Eye (tissue), 1 donor: ENCODE measurements around the gene EFCAB12.
"Not testable (repeated sequence)": the region's sequence is repeated elsewhere in the genome, so short reads cannot be mapped to it uniquely, and the experiment has no call there.

Experiments used
- DNase-seq: peaks from one replicate; pipeline ENCODE4 v3.0.0-alpha.2; 2015

Gene EFCAB12

DNA sequence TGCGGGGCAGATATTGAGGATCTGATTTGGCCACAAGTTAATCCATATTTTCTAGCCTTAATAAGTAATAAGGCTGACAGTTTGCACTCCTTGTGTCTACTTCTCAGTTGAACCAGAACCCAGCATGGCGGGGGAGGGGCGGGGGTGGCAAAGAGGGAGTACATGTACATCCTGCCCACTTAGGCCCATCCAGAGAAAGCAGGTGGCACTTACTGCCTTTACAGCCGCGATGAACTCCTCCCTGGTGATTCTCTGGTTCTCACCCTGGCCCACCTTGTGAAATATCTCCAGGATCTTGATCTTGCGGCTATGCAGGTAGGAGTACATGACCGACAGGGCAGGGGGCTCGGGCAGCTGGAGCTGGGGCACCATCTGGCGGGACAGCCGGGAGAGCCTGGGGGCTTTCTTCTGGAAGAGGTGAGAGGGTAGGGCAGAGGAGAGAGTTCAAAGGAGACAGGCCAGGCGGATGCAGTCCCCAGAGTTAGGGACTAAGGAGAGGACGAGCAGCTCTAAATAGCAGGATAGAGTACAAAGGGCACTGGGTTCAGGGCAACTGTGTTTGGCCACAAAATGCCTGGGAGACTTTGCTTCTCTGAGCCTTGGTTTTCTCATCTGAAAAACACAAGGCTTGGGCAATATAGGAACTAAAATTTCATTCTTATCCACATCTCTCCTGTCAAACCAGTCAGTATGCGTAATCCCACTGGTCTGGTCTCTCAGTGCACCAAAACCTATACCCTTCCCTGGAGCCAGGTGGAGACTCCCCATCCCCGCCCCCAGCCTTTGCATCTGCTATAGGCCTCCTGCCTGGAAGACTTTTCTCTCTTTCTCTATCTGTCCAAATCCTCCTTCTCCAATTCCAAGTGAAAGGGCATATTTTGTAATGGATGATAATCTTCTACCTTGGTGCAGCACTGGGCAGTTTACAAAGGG lies 10.1 kb downstream of the EFCAB12 start:
- no peak for DNase-seq

DNA sequence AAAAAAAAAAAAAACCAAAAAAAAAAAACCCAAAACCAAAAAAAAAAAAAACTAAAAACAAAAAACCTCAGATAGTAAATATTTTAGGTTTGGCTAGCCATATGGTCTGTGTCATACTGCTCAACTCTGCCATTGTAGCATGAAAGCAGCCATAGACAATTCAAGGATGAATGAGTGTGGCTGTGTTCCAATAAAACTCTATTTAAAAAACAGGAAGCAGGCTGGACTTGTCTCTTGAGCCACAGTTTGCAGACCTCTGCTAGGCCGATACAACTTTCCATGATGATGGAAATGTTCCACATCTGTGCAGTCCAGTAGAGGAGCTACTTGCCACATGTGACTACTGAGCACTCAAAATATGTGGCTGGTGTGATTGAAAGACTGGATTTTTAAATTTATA lies 11.1 kb downstream of the EFCAB12 start:
- DNase-seq = no peak

DNA sequence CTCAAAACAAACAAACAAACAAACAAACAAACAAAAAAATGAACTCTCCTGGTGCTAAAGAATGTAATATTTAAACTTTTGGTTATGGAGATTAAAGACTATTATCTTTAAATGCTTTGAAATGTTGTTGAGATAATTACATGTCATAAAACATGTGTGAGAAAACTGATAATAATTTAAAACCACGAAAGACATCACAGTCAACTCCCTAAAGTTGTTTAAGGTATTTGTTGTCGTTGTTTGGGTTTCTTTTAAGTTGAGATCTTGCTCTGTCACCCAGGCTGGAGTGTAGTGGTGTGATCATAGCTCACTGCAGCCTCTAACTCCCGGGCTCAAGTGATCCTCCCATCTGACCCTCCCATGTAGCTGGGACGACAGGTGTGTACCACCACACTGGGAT lies 12.0 kb downstream of the EFCAB12 start:
- DNase-seq = no peak

DNA sequence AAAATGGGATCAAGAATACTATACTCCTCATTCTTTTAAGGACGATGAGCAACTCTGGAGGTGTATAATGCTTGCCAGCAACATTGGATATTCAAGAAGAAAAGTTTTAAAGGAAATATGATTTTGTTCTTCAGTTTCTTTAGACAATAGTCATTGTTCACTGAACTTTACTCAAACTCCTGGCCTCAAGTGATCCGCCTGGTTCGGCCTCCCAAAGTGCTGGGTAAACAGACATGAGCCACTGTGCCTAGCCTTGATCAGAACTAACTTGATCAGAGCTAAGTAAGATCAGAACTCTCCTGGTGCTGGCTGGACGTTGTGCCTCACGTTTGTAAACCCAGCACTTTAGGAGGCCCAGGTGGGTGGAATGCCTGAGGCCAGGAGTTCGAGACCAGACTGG lies 12.6 kb downstream of the EFCAB12 start:
- no peak for DNase-seq

DNA sequence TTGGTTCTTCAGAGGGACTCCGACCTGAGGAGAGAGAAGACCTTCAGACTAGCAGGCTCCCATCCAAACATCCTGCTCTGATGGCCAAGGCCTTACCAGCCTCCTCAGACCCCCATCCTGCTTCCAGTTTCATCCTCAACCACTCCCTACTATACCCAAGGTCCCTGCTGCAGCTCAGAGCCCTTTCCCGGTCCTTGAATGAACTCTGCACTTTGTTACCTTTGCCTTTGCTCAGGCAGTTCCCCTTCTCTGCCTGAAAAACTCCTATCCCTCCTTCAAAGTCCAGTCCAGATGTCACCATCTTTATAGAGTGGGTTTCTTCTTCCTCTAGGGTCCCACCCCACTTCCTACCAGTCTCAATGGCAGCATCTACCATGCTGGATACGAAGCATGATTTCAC lies 13.1 kb downstream of the EFCAB12 start:
- DNase-seq = no peak

DNA sequence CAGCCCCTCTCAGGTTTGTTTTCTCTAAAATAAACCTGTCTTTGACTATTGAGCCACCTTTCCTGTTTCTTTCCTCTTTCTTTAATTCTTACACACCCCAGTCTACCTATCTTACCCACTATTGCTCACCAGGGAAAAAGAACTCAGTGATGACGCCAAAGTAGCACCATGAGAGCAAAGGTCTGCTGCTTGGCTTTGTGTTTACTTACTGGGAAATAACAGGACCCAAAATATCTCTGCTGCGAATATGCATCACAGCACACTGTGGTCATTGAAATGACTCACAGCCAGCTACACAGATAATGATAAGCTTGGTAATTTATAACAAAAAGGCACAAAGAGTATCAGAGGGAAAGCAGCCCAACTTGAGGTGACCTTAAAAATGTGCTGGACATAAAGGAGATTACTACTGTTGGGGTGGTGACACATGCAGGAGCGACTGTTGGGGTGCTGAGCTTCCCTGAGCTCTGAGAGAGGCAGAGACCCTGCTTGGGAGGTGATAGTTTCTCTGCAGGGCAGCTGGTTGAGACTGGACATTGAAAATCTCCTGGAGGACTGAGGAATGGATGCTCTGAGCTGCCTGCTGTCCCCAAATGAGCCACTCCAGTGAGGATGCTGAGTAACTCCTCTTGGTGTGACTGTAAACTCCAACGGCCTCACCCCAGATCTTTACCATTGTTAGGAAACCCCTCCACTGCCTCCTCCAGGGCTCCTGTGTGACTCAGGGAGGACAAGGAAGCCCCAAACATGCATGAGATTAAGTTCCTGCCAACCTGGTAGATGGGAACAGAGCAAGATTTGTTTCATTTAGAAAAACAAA lies 14.5 kb downstream of the EFCAB12 start:
- no peak for DNase-seq

DNA sequence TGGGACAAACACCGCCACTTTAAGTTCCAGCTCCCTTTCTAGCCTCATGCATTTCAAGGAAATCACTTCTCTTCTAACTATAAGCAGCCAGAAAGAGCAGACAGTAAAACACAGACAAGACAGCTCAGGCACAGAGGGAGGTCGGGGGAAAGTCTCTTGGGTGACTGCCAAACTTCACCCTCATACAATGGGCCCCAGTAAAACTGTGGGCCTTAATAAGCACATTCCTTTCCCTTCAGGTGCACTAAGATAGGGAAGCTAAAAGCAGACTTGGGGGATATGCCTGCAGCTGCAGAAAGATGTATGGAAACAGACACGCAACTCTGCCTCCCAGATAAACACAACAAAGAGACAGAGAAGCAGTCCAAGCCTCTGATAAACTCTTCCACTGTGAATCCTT lies 15.2 kb downstream of the EFCAB12 start:
- not testable (repeated sequence) for DNase-seq

DNA sequence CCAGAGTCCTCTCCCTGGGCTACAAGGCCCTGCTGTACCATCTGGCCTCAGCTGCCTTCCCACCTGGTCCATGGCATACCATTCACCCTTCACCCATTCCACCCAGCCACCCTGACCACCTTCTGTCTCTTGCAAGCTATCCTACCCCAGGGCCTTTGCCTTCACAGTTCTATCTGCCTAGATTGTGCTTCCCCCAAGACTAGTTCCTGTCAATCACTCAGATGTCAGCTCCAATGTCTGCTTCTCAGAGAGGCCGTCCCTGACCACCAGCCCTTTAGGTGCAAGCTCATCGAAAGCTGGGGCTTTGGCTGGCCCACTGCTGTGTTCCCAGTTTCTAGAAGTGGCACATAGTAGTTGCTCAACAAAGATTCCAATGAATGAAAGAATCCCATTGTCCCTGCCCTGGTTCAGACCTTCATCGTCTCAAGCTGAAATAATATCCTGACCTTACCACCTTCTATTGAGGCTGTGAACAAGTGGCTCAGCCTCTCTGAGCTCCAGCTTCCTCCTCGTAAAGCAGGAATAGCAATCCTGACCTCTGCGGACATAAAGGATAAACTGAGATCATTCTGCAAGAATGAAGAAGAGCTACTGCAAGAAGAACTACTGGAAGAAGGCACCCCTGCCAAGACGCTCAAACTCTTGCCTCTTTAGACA lies 15.8 kb downstream of the EFCAB12 start:
- DNase-seq = no peak

DNA sequence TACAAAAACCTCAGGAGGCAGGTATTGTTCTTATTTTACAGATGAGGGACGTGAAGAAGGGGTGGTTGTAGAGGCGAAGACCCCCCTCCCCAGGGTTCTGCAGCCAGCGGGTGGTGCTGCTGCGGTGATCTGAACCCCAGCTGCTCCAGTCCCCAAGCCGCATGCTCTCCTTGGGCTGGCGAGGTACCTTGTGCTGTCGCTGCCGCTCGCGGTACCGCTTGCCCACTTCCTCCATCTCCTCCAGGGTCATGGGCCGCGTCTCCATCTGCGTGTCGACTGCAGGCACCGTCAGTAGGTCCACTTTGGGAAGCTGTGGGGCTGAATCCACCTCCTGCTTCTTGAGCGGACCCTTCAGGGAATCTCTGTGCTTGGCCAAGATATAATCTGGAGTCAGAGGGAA lies 17.5 kb downstream of the EFCAB12 start:
- DNase-seq = no peak

DNA sequence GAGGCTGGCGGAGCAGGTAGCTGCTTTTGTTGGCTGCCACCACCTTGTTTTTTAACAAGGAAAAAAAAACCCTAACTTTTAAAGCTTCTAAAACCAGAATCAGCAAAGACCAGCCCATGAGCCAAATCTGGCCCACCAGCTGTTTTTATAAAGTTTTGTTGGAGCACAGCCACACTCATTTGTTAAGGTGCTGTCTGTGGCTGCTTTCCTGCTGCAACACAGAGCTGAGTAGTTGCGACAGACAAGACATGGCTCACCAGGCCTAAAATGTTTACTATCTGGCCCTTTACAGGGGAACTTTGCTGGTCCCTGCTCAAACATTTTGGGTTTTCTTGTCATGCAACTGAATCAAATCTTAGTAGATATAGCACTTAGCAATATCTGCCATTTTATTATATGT lies 18.9 kb downstream of the EFCAB12 start:
- DNase-seq = no peak

DNA sequence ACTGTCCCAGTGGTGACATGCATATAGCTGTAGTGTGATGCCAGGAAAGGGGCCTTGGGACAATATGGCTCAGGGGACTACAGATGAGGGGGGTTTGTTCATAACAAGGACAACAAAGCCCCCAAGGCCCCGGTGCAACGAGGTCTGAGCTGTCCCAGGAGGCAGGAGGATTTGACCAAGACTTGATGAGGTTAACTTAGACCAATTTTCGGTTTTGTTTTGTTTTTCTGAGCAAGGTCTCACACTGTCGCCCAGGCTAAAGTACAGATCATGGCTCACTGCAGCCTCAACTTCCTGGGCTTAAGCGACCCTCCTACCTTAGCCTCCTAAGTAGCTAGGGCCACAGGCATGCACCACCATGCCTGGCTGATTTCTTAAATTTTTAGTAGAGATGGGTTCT lies 23.8 kb downstream of the EFCAB12 start:
- no peak for DNase-seq

DNA sequence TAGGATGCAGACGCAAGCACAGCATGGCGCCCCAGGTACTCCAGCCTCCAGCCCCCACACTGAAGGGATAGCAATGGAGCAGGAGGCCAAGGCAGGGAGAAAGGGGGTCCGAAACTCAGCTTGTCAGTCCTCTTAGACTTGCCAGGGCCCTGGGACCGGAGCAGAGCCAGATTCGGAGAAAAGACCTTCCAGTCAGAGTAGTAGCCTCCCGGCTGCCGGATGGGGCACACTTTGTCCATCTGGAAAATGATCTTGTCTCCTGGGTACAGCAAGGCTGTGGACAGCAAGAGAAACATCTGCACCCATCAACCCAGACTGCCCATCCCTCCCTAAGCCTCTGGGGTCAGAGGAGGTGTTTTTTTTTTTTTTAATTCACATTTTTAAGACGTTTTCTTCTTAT lies 24.3 kb downstream of the EFCAB12 start:
- DNase-seq = no peak

DNA sequence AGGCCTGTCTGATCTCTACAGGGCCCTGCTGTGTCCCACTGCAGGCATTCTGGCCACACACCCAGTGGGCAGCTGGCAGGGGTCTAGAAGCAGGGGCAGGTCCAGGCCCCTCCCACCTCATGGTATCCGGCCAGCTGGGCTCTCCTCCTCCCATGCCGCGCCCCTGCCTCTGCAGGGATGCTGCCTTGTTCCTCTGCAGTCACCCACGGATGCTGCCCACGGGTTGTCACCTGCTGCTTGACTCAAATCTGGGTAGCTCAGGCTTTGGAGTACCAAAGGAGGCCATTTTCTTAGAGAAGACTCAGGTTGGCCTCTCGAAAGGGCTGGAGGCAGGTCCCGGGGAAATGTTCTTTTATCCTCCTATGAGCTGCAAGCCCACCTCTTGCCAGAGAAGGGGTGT lies 25.0 kb downstream of the EFCAB12 start:
- no peak for DNase-seq

DNA sequence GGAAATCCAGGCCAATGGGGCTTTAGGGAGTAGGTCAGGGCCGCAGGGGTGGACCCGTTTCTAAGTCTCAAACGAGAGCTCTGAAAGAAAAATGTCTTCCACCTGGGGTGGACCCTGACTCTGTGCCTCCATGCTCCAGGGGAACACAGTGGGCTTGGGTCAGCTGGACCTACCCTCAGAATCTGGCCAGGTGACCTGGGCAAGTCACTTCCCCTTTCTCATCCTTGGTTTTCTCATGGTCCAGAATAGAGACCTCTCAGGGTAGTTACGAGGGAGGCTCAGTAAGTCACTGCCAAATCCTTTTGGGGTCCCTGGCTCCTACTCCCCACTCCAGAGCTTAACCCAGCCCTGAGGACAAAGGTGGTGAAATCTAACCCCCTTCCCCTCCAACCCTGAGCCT lies 25.8 kb downstream of the EFCAB12 start:
- DNase-seq = no peak

DNA sequence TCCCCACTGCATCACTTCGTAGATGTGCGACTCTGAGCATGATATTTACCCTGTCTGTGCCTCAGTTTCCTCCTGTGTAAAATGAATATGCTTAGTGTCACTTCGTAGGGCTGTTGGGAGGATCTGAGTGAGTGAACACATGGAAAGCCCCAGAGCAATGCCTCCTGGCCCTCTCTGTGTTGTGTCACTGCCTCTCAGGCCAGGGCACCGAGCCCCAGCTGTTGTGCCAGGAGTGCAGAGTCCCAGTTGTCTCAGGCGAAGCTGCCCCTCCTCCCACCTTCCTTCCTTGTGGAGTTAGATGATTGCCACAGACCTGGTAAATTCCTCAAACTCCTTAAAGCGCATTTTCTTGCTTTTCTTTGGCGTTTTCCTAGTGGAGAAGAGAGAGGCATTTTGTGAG lies 26.2 kb downstream of the EFCAB12 start:
- DNase-seq = no peak

DNA sequence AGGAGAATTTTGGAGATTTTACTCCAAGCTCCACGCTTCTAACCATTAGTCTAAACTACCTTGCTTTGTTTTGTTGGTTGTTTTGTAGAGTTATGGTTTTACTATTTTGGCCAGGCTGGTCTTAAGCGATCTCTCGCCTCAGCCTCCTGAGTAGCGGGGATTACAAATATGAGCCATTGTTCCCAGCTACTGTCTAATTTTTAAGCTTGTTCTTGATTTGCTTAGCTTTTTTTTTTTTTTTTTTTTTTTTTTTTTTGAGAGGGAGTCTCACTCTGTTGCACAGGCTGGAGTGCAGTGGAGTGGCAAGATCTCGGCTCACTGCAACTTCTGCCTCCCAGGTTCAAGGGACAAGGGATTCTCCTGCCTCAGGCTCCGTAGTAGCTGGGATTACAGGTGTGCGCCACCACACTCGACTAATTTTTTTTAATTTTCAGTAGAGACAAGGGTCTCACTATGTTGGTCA lies 28.5 kb downstream of the EFCAB12 start:
- DNase-seq = no peak

DNA sequence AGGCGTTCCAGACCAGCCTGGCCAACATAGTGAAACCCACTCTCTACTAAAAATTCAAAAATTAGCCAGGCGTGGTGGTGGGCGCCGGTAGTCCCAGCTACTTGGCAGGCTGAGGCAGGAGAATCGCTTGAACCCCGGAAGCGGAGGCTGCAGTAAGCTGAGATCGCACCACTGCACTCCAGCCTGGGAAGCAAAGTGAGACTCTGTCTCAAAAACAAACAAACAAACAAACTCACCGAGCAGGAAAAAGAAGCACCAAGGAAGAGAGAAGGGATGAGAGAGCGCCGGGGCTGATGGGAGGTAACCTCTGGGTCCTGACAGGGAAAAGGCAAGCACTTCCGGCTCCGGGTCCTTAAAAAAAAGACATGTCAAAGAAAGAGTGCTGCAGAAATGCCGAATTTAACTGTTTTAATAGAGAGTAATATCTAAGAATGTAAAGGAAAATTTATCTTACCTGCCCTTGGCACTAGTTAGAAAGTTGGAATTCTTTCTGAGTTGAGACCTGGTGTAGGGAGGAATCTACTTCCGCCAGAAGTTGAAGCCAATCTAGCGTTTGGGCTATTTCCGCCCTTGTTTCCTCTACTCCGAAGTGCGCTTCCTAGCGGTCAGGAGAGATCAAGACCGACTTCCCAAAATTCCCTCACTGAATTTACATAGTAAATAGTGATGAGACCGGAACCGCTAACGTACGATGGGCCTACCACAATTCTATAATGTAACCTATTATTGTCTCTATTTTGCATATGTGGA lies 29.1 kb downstream of the EFCAB12 start:
- DNase-seq = peak; percentile 99

DNA sequence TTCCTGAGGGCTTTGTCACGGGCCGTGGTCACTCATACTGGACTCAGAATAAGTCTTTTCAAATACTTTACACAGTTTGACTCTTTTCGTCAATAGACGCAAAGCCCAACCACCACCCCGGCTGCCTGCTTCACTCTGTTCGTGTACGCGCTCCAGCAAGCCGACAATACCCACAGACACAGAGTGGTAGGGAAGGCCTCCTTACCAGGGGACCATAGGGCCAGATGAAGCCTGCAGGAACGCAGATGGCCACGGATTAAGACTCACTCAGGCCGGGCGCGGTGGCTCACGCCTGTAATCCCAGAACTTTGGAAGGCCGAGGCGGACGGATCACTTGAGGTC lies 29.7 kb downstream of the EFCAB12 start:
- no peak for DNase-seq

DNA sequence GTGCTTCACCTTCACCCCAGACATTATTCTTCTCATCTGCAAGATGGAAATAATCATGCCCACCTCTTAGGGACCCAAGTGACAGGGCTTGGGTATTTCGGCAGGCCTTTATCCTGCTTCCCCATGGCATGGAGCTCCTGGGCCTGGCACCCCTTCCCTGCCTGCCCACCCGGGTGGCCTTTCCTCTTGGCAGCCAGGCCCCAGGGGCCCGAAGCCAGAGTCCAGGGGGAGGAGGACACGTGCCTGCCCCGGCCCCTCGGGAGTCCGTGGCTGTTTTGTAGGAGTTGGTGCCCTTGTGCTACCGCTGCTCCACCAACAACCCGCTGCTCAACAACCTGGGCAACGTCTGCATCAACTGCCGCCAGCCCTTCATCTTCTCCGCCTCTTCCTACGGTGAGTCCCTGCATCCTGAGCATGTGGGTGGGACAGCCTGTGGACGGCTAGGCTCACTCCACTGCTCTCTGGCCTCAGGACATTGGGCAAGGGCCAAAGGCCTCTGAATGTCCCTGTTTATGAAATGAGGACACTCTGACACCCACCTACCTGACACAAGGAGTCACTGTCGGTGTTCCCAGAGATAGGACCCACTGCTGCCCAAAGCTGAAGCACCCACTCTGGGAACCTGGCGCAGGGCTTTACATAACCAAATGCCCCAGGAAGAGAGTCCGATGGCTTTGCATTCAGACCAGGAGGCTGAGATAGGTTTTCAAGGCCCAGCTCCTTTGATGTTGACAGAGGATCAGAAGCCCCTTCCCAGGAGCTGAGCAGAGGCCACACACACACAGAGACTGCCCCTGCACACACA lies 34.5 kb downstream of the EFCAB12 start:
- not testable (repeated sequence) for DNase-seq

DNA sequence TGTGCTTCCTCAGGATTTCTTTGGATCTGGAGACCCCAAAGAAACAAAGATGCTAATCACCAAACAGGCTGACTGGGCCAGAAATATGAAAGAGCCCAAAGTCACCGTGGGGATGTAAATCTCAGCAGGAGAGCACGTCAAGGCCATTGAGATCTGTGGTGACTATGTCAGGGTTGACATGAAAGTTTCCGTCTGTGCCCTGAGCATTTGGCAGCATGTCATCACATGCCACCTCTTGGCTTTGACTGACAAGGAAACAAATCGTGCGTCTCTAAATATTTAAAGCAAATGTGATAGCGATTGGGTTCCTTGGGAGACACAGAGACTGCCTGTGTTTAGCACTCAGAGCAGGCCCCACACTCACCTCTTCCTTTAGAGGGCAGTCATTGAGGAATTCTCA lies 35.2 kb downstream of the EFCAB12 start:
- no peak for DNase-seq

DNA sequence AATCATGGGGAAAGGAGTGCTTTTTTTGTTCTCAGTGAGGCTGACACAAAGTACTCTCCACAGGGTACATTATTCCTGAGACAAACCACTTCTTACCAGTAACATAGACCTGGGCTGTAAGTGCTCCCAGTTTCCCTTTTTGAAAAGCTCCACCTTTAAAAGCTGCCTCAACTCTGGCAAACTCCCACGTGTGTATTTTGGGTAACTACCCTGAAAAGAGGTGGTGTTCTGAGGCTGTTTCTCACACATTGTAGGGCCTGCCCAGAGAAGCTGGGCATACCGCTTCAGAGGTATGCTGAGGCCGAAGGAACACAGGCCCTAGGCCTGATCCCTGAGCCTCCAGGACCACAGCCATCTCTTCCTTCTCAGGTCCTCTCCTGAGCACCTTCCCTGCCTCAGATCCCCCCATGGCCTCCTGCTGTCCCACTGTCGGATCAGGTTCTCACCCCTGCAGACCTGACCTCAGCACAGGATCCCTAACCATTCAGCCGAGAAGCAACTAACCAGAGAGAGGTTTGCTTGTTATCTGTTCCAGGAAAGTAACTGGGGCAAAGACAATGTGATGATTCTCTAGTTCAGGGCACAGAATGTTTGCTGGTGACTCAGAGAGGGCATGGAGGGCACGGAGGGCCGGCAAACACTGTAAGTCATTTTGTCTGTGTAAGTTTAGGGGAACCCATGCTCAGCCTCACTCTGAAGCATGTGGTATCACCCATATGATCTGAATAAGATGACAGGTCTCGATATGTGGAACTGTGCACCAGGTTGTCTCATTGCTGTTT lies 36.1 kb downstream of the EFCAB12 start:
- DNase-seq = not testable (repeated sequence)
